ENCODE results near the gene DOCK4. TPM values are rescaled to one million over a fixed set of nuclear protein-coding genes. Genes with fewer than 3 reads are reported as not detected.

The DOCK4 gene
- total and polyA plus RNA-seq, 4 donors, result 7.2 to 48.9 (median 12.8) TPM

DNA sequence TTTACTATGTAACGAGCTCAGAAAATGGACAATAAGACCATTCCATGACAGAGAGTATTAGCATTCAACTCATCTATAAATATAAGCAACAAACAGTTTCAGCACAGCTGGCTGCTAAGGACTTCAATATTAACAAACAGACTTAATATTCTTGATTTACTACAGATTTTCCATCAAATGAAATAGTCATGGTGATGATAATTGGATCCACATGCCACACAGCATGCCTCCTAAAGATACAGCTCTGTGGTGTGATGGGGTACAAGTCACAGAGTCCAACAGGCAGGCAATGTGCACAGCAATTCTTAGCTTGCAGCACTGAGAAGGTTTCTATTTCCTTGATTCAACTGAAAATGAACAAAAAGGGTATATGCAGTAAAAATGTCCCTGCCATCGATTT, 54.0 kb downstream of the DOCK4 start:
- Histone ChIP-seq H3K27me3 (ENCODE audit: control insufficient read depth in 4 of 4, insufficient read depth in 4 of 4, low read length in 3 of 4) (no peaks in the 10 kb centered on the region), H3K36me3 (ENCODE audit: control insufficient read depth in 4 of 4, insufficient read depth in 3 of 4, low read depth in 1 of 4, low read length in 3 of 4) (no peaks in the 10 kb centered on the region), H3K4me1 (ENCODE audit: control insufficient read depth in 4 of 4, insufficient read depth in 4 of 4, low read length in 3 of 4) (no peaks in the 10 kb centered on the region), H3K27ac (ENCODE audit: low read depth in 1 of 2, low read length in 2 of 2) (no peak overlapping the region), H3K4me3 (ENCODE audit: low read depth in 1 of 3, low read length in 3 of 3) (no peak overlapping the region), H3K9me3 (ENCODE audit: control insufficient read depth in 4 of 4, low read length in 3 of 4) (no peaks in the 10 kb centered on the region), H3K9ac (ENCODE audit: low read depth in 1 of 2, low read length in 2 of 2) (no peak overlapping the region)
- no peak for DNase-seq (ENCODE audit: low spot score)
- TF ChIP-seq, protein P1, sequence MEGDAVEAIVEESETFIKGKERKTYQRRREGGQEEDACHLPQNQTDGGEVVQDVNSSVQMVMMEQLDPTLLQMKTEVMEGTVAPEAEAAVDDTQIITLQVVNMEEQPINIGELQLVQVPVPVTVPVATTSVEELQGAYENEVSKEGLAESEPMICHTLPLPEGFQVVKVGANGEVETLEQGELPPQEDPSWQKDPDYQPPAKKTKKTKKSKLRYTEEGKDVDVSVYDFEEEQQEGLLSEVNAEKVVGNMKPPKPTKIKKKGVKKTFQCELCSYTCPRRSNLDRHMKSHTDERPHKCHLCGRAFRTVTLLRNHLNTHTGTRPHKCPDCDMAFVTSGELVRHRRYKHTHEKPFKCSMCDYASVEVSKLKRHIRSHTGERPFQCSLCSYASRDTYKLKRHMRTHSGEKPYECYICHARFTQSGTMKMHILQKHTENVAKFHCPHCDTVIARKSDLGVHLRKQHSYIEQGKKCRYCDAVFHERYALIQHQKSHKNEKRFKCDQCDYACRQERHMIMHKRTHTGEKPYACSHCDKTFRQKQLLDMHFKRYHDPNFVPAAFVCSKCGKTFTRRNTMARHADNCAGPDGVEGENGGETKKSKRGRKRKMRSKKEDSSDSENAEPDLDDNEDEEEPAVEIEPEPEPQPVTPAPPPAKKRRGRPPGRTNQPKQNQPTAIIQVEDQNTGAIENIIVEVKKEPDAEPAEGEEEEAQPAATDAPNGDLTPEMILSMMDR (IDR thresholded peaks at IDR 0.05; ENCODE audit: low read depth, low read length, missing input control), result no peak
- TF ChIP-seq REST (IDR thresholded peaks at IDR 0.05) (no peak), YY1 (IDR thresholded peaks at IDR 0.05) (no peak), RAD21 (IDR thresholded peaks at IDR 0.05) (no peak), NR2F2 (IDR thresholded peaks at IDR 0.05) (no peak), FOXA1 (IDR thresholded peaks at IDR 0.05) (no peak), JUND (IDR thresholded peaks at IDR 0.05) (no peak), MAX (IDR thresholded peaks at IDR 0.05) (no peak), SP1 (IDR thresholded peaks at IDR 0.05) (no peak), TAF1 (conservative IDR thresholded peaks at IDR 0.05) (no peak), GABPA (IDR thresholded peaks at IDR 0.05 in 1 of 2, conservative IDR thresholded peaks at IDR 0.05 in 1 of 2) (no peak), RXRA (IDR thresholded peaks at IDR 0.05) (no peak), FOXA2 (IDR thresholded peaks at IDR 0.05) (no peak), EGR1 (IDR thresholded peaks at IDR 0.05; ENCODE audit: low read depth in 2 of 2) (no peak)
- TF ChIP-seq, protein P2, sequence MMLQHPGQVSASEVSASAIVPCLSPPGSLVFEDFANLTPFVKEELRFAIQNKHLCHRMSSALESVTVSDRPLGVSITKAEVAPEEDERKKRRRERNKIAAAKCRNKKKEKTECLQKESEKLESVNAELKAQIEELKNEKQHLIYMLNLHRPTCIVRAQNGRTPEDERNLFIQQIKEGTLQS (IDR thresholded peaks at IDR 0.05), result no peak
- 90% methylated on average over 2 of the region's 2 CpGs for WGBS

GRCh38 chr7:112150823-112151641, 55.2 kb downstream of the DOCK4 start:
- H3K27ac ChIP-seq (ENCODE audit: low read depth in 1 of 2, low read length in 2 of 2), result no peak overlapping the region
- H3K27me3 ChIP-seq (ENCODE audit: control insufficient read depth in 4 of 4, insufficient read depth in 4 of 4, low read length in 3 of 4), result no peaks in the 10 kb centered on the region
- no peak overlapping the region for H3K4me3 ChIP-seq (ENCODE audit: low read depth in 1 of 3, low read length in 3 of 3)
- no peaks in the 10 kb centered on the region for H3K9me3 ChIP-seq (ENCODE audit: control insufficient read depth in 4 of 4, low read length in 3 of 4)
- 94% methylated on average over 5 of the region's 5 CpGs for WGBS
- H3K36me3 ChIP-seq (ENCODE audit: control insufficient read depth in 4 of 4, insufficient read depth in 3 of 4, low read depth in 1 of 4, low read length in 3 of 4), result no peaks in the 10 kb centered on the region
- DNase-seq (ENCODE audit: low spot score), result no peak
- no peaks in the 10 kb centered on the region for H3K4me1 ChIP-seq (ENCODE audit: control insufficient read depth in 4 of 4, insufficient read depth in 4 of 4, low read length in 3 of 4)
- H3K9ac ChIP-seq (ENCODE audit: low read depth in 1 of 2, low read length in 2 of 2), result no peak overlapping the region
- no peak for TF ChIP-seq REST (IDR thresholded peaks at IDR 0.05)
- TF ChIP-seq GABPA (IDR thresholded peaks at IDR 0.05 in 1 of 2, conservative IDR thresholded peaks at IDR 0.05 in 1 of 2), result no peak
- TF ChIP-seq EGR1 (IDR thresholded peaks at IDR 0.05; ENCODE audit: low read depth in 2 of 2), result no peak
- no peak for TF ChIP-seq FOXA2 (IDR thresholded peaks at IDR 0.05)
- no peak for TF ChIP-seq RXRA (IDR thresholded peaks at IDR 0.05)
- TF ChIP-seq RAD21 (IDR thresholded peaks at IDR 0.05), result no peak
- TF ChIP-seq YY1 (IDR thresholded peaks at IDR 0.05), result no peak
- no peak for TF ChIP-seq HNF4G (IDR thresholded peaks at IDR 0.05)
- TF ChIP-seq TAF1 (conservative IDR thresholded peaks at IDR 0.05), result no peak
- TF ChIP-seq JUND (IDR thresholded peaks at IDR 0.05), result no peak
- TF ChIP-seq NR2F2 (IDR thresholded peaks at IDR 0.05), result no peak
- TF ChIP-seq, protein P2 (IDR thresholded peaks at IDR 0.05), result no peak
- TF ChIP-seq HNF4A (conservative IDR thresholded peaks at IDR 0.05), result no peak
- TF ChIP-seq, protein P1 (IDR thresholded peaks at IDR 0.05; ENCODE audit: low read depth, low read length, missing input control), result no peak
- no peak for TF ChIP-seq FOXA1 (IDR thresholded peaks at IDR 0.05)
- TF ChIP-seq SP1 (IDR thresholded peaks at IDR 0.05), result no peak

Data from liver (tissue), 9 donors.